Endothelial cell of umbilical vein (primary cell): ENCODE measurements around the gene DHRS7B. TPM values are rescaled to one million over a fixed set of nuclear protein-coding genes. Genes with fewer than 3 reads are reported as not detected.

Experiments used
- BruUV-seq: library from RNA; stranded (reverse); fragments of 400-500 nt; replicated peaks from 2 replicates; lab custom pipeline; 2021; lab: Mats Ljungman, UMichigan
- CTCF ChIA-PET: fragments of 300-600, 350-600 bp; sonication (Branson Sonifier 250); formaldehyde crosslinking; loops from one replicate; lab custom pipeline; 2021; ENCODE audit warnings: antibody characterized with exemption, inconsistent platforms; lab: Charles Lee
- POLR2A ChIA-PET: fragments of 300-600, 350-600 bp; sonication (Branson Sonifier 250); formaldehyde crosslinking; loops from one replicate; lab custom pipeline; 2021; ENCODE audit warnings: antibody characterized with exemption, inconsistent platforms; lab: Charles Lee
- DNase-seq: peaks from one replicate; pipeline ENCODE4 v3.0.0-alpha.2; 2011; ENCODE audit warnings: low read depth, low spot score
- FAIRE-seq: peaks from 2 replicates; lab custom pipeline; 2011; peaks lifted over from hg19 to GRCh38; lab: Jason Lieb, UNC
- H2AFZ ChIP-seq: 2 replicates; pipeline ENCODE4 v1.6.0; 2012; ENCODE audit warnings: low read depth, low read length, control low read depth, inconsistent platforms
- H3K27ac ChIP-seq: 2 replicates; pipeline ENCODE4 v1.5.1; 2011; ENCODE audit warnings: low read depth, mild to moderate bottlenecking, control low read depth, low read length, moderate library complexity; ENCODE audit not compliant: insufficient read depth
- H3K27me3 ChIP-seq, 2 experiments: 2 replicates each; pipeline versions ENCODE4 v1.6.0 to v1.6.1; 2011; ENCODE audit warnings: low read length in 2 of 2, mixed read lengths in 1 of 2; ENCODE audit not compliant: control insufficient read depth in 2 of 2, insufficient read depth in 2 of 2
- H3K36me3 ChIP-seq, 2 experiments: 2 replicates in 1 of 2; 3 replicates in 1 of 2; pipeline ENCODE4 v1.5.1; 2011; ENCODE audit warnings: low read length in 2 of 2, mild to moderate bottlenecking in 1 of 2, moderate library complexity in 1 of 2; ENCODE audit not compliant: control insufficient read depth in 2 of 2, insufficient read depth in 2 of 2; ENCODE audit errors: extremely low read depth in 1 of 2
- H3K4me1 ChIP-seq: 3 replicates; pipeline ENCODE4 v1.5.1; 2011; ENCODE audit warnings: mild to moderate bottlenecking, low read length; ENCODE audit not compliant: control insufficient read depth, insufficient read depth; ENCODE audit errors: extremely low read depth
- H3K4me2 ChIP-seq: 2 replicates; pipeline ENCODE4 v1.6.1; 2011; ENCODE audit warnings: low read length, control low read depth, mixed read lengths; ENCODE audit not compliant: insufficient read depth
- H3K4me3 ChIP-seq, 3 experiments: fragments of 200-600 bp in 1 of 3; sonication (generic), shearing (Covaris generic) in 1 of 3; replicated peaks in 1 of 3; 2 replicates each; pipeline ENCODE4 v1.5.1; 2011 to 2016; ENCODE audit warnings: control low read depth in 3 of 3, low read length in 3 of 3, mild to moderate bottlenecking in 2 of 3, inconsistent platforms in 1 of 3, low read depth in 1 of 3, moderate library complexity in 1 of 3; ENCODE audit not compliant: insufficient read depth in 1 of 3
- H3K79me2 ChIP-seq: 2 replicates; pipeline ENCODE4 v1.6.0; 2012; ENCODE audit warnings: low read length, inconsistent platforms; ENCODE audit not compliant: control insufficient read depth, insufficient read depth
- H3K9ac ChIP-seq: replicated peaks from 2 replicates; pipeline ENCODE3; 2011; ENCODE audit warnings: low read length, control low read depth; ENCODE audit not compliant: insufficient read depth; ENCODE audit errors: extremely low read depth
- H3K9me1 ChIP-seq: replicated peaks from 3 replicates; pipeline ENCODE4 v1.6.0; 2011; ENCODE audit warnings: mild to moderate bottlenecking, low read length; ENCODE audit not compliant: control insufficient read depth, insufficient read depth; ENCODE audit errors: extremely low read depth
- H3K9me3 ChIP-seq: replicated peaks from 2 replicates; pipeline ENCODE4 v1.5.1; 2012; ENCODE audit warnings: low read length, inconsistent platforms; ENCODE audit not compliant: control insufficient read depth, insufficient read depth
- H4K20me1 ChIP-seq: replicated peaks from 2 replicates; pipeline ENCODE3; 2011; ENCODE audit warnings: mild to moderate bottlenecking, low read length; ENCODE audit not compliant: control insufficient read depth, insufficient read depth; ENCODE audit errors: extremely low read depth
- CTCF ChIP-seq, 2 donors: IDR thresholded peaks; 1 replicate in 1 of 2; 2 replicates in 1 of 2; pipeline ENCODE4 v1.5.1; 2011; ENCODE audit warnings: low read length in 2 of 2, mild to moderate bottlenecking in 2 of 2, moderate library complexity in 2 of 2, control low read depth in 1 of 2, inconsistent platforms in 1 of 2, low read depth in 1 of 2; ENCODE audit not compliant: insufficient read depth in 1 of 2; ENCODE audit errors: extremely low read depth in 1 of 2
- EZH2 ChIP-seq: IDR thresholded peaks from 2 replicates; pipeline ENCODE4 v1.6.1; 2012; ENCODE audit warnings: borderline replicate concordance, low read depth, mild to moderate bottlenecking, moderate library complexity, low read length, inconsistent platforms; ENCODE audit not compliant: severe bottlenecking
- GATA2 ChIP-seq: IDR thresholded peaks from 2 replicates; pipeline ENCODE4 v1.7.0; 2011; ENCODE audit warnings: low read depth, mild to moderate bottlenecking, moderate library complexity, mixed read lengths, low read length; ENCODE audit not compliant: insufficient read length, insufficient read depth
- JUN ChIP-seq: IDR thresholded peaks from 2 replicates; pipeline ENCODE4 v1.6.1; 2011; ENCODE audit warnings: borderline replicate concordance, low read depth; ENCODE audit not compliant: insufficient read length, insufficient read depth
- MAX ChIP-seq: IDR thresholded peaks from 2 replicates; pipeline ENCODE4 v1.6.1; 2011; ENCODE audit not compliant: insufficient read depth, insufficient read length
- MYC ChIP-seq: IDR thresholded peaks from one replicate; pipeline ENCODE4 v1.6.1; 2011; ENCODE audit warnings: mild to moderate bottlenecking, low read depth, low read length
- POLR2A ChIP-seq: IDR thresholded peaks from 2 replicates; pipeline ENCODE4 v1.6.1; 2012; ENCODE audit warnings: low read depth, mild to moderate bottlenecking, control low read depth, low read length
- POLR2AphosphoS5 ChIP-seq: IDR thresholded peaks from 2 replicates; pipeline ENCODE4 v1.6.1; 2012; ENCODE audit warnings: low read depth, mild to moderate bottlenecking, control low read depth, low read length, moderate library complexity; ENCODE audit not compliant: insufficient read depth
- dilution Hi-C: fragments of 300-500 bp; cut with MboI; formaldehyde crosslinking; loops from one replicate; pipeline ENCODE4 v1.15.0; 2019; ENCODE audit warnings: low sequenced_read_pairs; ENCODE audit not compliant: extremely low pct_ligation_motif_present
- intact Hi-C: fragments of 100-400 bp; cut with micrococcal nuclease; formaldehyde crosslinking; loops from one replicate; pipeline ENCODE4 v1.10.0; 2022
- polyA plus RNA-seq, 4 experiments: library from polyadenylated mRNA; depleted of rRNA in 3 of 4; stranded (reverse) in 3 of 4; unstranded in 1 of 4; fragments of >200 nt; gene quantifications; 2 replicates each; pipeline versions ENCODE4 v1.2.1 to v1.2.3, GENCODE V29; 2011 to 2012; ENCODE audit warnings: missing spikeins in 1 of 4
- total RNA-seq: library from RNA; stranded (reverse); gene quantifications from 2 replicates; pipeline ENCODE4 v1.2.3, GENCODE V29; 2021

Gene DHRS7B
- total and polyA plus RNA-seq, 2 donors (not counting 3 experiments of a cell fraction or from before 2014, with no cell fraction given): 14.0 to 28.1 TPM

- ChIA-PET POLR2A (interaction anchor here (0.6 to 1.0 kb wide), 3 partner anchors 84 to 151 kb away, joined by 4 read pairs; no protein-coding TSS in a partner anchor), CTCF (interaction anchor here (0.6 to 5.7 kb wide), 39 partner anchors 9 to 386 kb away, joined by 3 to 71 read pairs (median 5); partner anchors contain the start of genes NATD1 and TMEM11)
- no TSS peak for BruUV-seq
- H3K9me1 ChIP-seq: no peaks in the 10 kb centered on the region
- no peaks in the 10 kb centered on the region for H4K20me1 ChIP-seq
- peaks cover 0 to 2% of the 10 kb centered on the region in 2 experiments for H3K27me3 ChIP-seq
- peak; percentile 64 for DNase-seq
- no peaks in the 10 kb centered on the region for H3K36me3 ChIP-seq
- no peak overlapping the region for H3K9ac ChIP-seq
- intact Hi-C loops: loop anchor here (1.0 to 5.0 kb wide), 5 partner anchors 84 to 382 kb away; no protein-coding TSS in a partner anchor
- dilution Hi-C loops: no loop called here
- H3K79me2 ChIP-seq: peaks cover 2% of the 10 kb centered on the region
- H3K27ac ChIP-seq: no peak overlapping the region
- H3K4me2 ChIP-seq: no peak overlapping the region
- no peak overlapping the region for H2AFZ ChIP-seq
- no peaks in the 10 kb centered on the region for H3K9me3 ChIP-seq
- FAIRE-seq: peak; percentile 50
- H3K4me1 ChIP-seq: peaks cover 20% of the 10 kb centered on the region
- no peak overlapping the region for H3K4me3 ChIP-seq
- TF ChIP-seq GATA2: no peak
- TF ChIP-seq POLR2A: no peak
- TF ChIP-seq CTCF (IDR thresholded peaks at IDR 0.05; ENCODE audit: extremely low read depth in 1 of 2, insufficient read depth in 1 of 2, low read depth in 1 of 2, low read length in 2 of 2): peak; percentile 40 to 49
- no peak for TF ChIP-seq MAX
- no peak for TF ChIP-seq JUN
- no peak for TF ChIP-seq POLR2AphosphoS5
- TF ChIP-seq EZH2: no peak
- TF ChIP-seq MYC: no peak
Measured at GRCh38 chr17:21129023-21129681, 2.4 kb downstream of the DHRS7B start.
